ENCODE data around the gene LYRM7.
"Not testable (repeated sequence)": the region's sequence is repeated elsewhere in the genome, so short reads cannot be mapped to it uniquely, and the experiment has no call there.

The LYRM7 gene

DNA sequence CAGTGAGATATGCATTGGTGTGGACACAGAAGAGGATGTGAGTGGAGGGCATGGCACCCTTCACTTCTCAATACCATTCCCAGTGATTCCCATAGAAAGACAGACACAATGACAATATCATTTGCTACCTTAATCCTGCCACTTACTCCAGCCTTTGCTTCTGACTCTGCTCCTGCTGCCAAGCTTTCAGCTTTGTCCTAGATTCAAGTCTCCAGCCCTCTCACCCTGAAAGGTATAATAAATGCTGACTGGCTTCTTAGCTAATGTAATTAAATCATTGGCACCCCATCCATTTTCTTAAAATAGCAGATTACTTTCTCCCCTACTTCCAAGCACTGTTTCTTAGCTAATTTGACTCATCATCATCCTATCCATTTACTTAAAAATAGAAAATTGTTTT lies 52.0 kb downstream of the LYRM7 start:
- no peak for DNase-seq

- no peak for DNase-seq
These were observed 53.1 kb downstream of the LYRM7 start for GRCh38 chr5:131223751-131224386.

DNA sequence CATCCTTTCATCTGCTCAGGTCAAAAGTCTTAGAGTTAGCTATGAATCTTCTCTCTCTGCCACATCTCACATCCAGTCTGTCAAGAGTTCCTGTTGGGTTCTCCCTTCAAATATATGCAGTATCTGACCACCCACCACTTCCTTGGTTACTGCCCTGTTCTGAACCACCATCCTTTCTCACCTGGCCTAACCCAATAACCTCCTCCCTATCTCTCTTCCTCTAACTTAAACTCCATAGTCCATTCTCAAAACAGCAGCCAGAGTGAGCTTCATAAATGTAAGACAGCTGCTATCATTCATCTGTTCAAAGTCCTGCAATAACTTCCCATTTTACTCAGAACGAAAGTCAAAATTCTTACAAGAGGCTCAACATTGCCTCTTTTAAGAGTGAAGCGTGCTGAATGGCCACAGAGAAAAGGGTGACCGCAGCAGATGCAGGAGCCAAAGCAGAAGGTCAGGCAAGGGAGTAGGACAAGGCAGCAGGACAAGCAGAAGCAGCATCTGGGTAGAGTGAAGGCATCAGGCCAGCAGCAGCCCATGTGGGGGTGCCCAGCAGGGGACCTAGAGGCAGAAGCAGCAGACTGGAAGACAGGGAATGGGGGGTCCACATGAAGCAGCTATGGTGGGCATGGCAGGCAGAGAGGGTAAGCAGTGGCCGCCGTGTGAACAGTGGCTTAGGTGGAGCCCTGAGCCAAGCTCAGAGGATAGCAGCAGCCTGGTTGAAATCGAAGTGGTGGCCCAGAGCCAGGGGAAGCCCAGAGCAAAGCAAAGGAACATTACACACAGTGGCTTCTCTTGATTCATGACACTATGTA lies 53.9 kb downstream of the LYRM7 start:
- DNase-seq: no peak

DNA sequence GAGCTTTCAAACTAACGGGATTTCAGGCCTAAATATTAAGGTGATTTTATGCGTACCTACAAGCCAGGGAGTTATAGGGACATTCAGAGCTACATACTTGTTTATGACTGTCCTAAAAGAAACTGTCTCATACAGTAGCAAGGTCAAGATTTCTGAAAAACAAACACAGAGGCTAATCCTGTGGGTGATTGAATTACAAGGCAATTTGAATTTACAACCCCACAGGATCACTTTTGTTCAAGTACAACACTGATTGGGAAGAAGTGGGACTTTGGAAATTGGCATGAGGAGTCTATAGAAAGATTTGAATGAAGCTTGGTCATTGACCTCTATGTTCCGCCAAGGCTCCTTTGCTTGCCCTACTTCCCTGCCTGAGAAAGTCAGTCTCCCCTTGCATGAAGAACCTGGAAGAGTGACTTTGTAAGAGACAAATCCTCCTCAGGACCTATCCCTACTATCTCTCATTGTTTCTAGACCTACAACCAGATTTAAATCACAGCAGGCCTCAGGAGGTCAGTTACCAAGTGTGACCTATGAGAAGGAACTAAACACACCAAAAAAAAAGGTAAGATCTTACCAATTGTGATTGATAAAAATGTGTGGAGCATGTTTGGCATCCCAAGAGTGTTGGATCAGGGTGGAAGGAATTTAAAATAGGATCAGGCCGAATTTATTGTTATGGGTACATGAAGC lies 54.7 kb downstream of the LYRM7 start:
- no peak for DNase-seq

- DNase-seq: no peak
These were observed 56.2 kb downstream of the LYRM7 start for GRCh38 chr5:131226899-131227298.

DNA sequence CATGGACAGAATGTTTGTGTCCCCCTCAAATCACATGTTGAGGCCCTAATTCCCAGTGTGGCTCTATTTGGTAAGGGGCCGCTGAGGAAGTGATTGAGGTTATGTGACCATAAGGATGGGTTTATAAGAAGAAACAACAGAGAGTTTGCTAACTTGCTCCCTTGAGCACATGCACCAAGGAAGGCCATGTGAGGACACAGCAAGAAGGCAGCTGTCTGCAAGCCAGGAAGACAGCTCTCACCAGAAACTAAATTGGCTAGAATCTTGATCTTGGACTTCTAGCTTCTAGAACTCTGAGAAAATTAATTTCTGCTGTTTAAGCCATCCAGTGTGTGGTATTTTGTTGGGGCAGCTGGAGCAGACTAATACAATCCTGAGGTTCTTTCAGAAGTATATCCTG lies 57.9 kb downstream of the LYRM7 start:
- no peak for DNase-seq

GRCh38 chr5:131229623-131230022 lies 58.9 kb downstream of the LYRM7 start:
- no peak for DNase-seq

GRCh38 chr5:131230406-131230805 lies 59.7 kb downstream of the LYRM7 start:
- peak in 1 of 2 experiments; percentile 10 for DNase-seq

DNA sequence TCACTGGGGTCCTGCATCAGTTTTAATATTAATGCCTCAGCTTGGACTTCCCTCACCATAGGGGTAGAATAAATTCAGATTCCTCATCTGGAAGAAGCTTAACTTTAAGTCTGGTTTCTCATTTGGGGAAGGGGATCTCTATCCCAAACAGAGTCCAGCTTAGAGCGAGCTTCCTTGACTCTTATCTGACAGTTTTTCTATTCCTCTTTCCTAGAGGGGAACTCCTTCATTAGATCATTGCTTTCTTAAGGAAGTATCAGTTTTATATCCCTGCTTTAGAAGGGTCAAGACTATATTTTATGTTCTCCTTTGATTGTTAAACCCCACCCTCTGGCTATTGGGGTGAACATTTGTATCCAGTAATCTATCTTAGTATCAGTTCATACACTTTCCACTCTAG lies 68.9 kb downstream of the LYRM7 start:
- no peak for DNase-seq

- peak in 1 of 2 experiments; percentile 21 for DNase-seq
These were observed 72.0 kb downstream of the LYRM7 start for GRCh38 chr5:131242728-131243255.

- no peak for DNase-seq
These were observed 74.6 kb downstream of the LYRM7 start for GRCh38 chr5:131245312-131245711.

- no peak for DNase-seq
These were observed 75.2 kb downstream of the LYRM7 start for GRCh38 chr5:131245948-131246347.

DNA sequence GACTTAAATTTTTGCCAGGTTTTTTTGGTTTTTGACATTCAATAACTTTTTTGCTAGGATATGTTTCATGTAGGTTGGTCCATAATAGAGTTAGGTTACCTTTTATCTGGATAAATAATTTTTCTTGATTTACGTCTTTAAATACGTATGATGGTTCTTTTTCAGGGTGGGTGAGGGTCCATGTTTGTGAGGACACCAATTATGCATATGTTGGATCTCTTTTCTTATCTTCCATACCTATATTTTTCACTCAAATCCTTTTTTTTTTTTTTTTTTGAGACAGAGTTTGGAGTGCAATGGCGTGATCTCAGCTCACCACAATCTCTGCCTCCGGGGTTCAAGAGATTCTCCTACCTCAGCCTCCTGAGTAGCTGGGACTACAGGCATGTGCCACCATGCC lies 75.8 kb downstream of the LYRM7 start:
- no peak for DNase-seq

DNA sequence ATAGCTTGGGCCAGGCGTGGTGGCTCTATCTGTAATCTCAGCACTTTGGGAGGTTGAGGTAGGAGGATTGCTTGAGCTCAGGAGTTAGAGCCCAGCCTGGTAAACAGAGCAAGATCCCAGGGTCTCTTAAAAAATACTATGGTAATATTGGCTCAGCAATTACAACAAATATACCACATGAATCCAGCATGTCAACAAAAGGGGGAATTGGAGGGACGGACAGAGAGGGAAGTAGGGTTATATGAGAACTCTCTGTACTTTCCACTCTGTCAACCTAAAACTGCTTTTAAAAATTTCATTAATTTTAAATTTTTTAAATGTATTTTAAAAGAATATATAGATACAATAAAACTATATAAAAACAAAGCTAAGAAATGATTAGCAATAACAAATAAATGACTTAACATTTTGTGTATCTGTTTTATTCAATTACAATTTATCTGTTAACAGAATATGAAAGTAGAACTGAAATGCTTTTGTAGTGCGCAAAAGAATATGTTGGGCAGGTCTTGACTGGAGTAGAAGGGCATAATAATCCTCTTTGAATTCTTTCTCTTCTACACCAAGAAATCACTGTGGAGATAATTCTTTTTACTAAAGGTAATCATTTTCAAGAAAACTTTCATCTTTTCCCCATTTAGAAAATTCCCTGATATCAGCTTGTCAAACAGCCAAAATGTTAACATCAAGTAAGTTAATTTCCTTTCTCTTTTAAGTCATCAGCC lies 80.2 kb downstream of the LYRM7 start:
- no peak for DNase-seq

GRCh38 chr5:131252824-131253171 lies 82.1 kb downstream of the LYRM7 start:
- DNase-seq: no peak

DNA sequence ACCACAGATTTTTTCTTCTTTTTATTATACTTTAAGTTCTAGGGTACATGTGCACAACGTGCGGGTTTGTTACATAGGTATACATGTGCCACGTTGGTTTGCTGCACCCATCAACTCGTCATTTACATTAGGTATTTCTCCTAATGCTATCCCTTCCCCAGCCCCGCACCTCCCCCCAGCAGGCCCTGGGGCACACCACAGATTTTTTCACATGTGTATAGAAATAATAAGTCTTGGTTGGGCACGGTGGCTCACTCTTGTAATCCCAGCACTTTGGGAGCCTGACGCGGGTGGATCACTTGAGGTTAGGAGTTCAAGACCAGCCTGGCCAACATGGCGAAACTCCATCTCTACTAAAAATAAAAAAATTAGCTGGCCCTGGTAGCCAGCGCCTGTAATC lies 83.3 kb downstream of the LYRM7 start:
- not testable (repeated sequence) for DNase-seq

GRCh38 chr5:131254741-131255140 lies 84.0 kb downstream of the LYRM7 start:
- DNase-seq: no peak
